Stimulated activated CD4-positive, alpha-beta T cell treated with anti-CD3 and anti-CD28 coated beads, Interleukin-1b, Interleukin-23, amount 100 ng/mL, for 24 hours (primary cell): ENCODE data around the gene EMD.
A peak's percentile ranks its signal among the peaks of the same experiment; 100 is the strongest.
"Not testable (repeated sequence)": the region's sequence is repeated elsewhere in the genome, so short reads cannot be mapped to it uniquely, and the experiment has no call there.

Experiments used
- DNase-seq, 4 experiments: peaks; one replicate each; pipeline ENCODE4 v3.0.0-alpha.2; 2020; ENCODE audit warnings: low read depth in 4 of 4, low spot score in 1 of 4

The EMD gene

GRCh38 chrX:154371017-154371788 lies 7.9 kb upstream of the EMD start:
- peak; percentile 66 to 89 (median 80) for DNase-seq

GRCh38 chrX:154371789-154372300 lies 7.2 kb upstream of the EMD start:
- DNase-seq, result no peak

- no peak for DNase-seq
Measured at GRCh38 chrX:154372612-154373022, 6.5 kb upstream of the EMD start.

- no peak for DNase-seq
Measured at GRCh38 chrX:154373340-154374306, 5.5 kb upstream of the EMD start.

GRCh38 chrX:154374313-154375155 lies 4.6 kb upstream of the EMD start, which contains the start of gene FLNA:
Gene FLNA, minus strand, starts transcription at chrX:154374634. Its CDS starts 3,389 bp downstream, at chrX:154371245.
- DNase-seq, result no peak

- DNase-seq, result no peak
Measured at GRCh38 chrX:154375156-154375504, 4.0 kb upstream of the EMD start.

- DNase-seq, result no peak
Measured at GRCh38 chrX:154376774-154377173, 2.3 kb upstream of the EMD start.

GRCh38 chrX:154378059-154378798 lies 866 bp upstream of the EMD start:
- peak in 1 of 4 experiments; percentile 87 for DNase-seq

- no peak for DNase-seq
Measured at GRCh38 chrX:154379569-154379951, 465 bp downstream of the EMD start.

- no peak for DNase-seq
Measured at GRCh38 chrX:154380153-154380552, 1.1 kb downstream of the EMD start.

GRCh38 chrX:154380787-154381186 lies 1.7 kb downstream of the EMD start:
- no peak for DNase-seq

GRCh38 chrX:154381271-154381670 lies 2.2 kb downstream of the EMD start:
- DNase-seq, result no peak

GRCh38 chrX:154382483-154383069 lies 3.5 kb downstream of the EMD start:
- no peak for DNase-seq

GRCh38 chrX:154383359-154384283 lies 4.5 kb downstream of the EMD start:
- DNase-seq, result no peak

- DNase-seq, result no peak
Measured at GRCh38 chrX:154384284-154384892, 5.3 kb downstream of the EMD start.

- DNase-seq, result not testable (repeated sequence)
Measured at GRCh38 chrX:154388094-154388493, 9.0 kb downstream of the EMD start.

GRCh38 chrX:154388649-154389048 lies 9.6 kb downstream of the EMD start:
- not testable (repeated sequence) for DNase-seq
